Stimulated activated naive CD8-positive, alpha-beta T cell treated with anti-CD3 and anti-CD28 coated beads, Interleukin-15, Interleukin-2, amounts not matched to agents 100 ng/mL and 50 ng/mL, for 24 hours (primary cell): ENCODE measurements around the gene DOCK3.
"Not testable (repeated sequence)": the region's sequence is repeated elsewhere in the genome, so short reads cannot be mapped to it uniquely, and the experiment has no call there.

Experiments used
- H3K27ac Mint-ChIP-seq: one replicate; pipeline ENCODE4 v1.8.0; 2021; ENCODE audit warnings: mild to moderate bottlenecking, mixed read lengths
- H3K27me3 Mint-ChIP-seq: one replicate; pipeline ENCODE4 v1.8.0; 2021; ENCODE audit warnings: mixed read lengths
- H3K36me3 Mint-ChIP-seq: one replicate; pipeline ENCODE4 v1.8.0; 2021; ENCODE audit warnings: low read depth, mixed read lengths
- H3K4me1 Mint-ChIP-seq: one replicate; pipeline ENCODE4 v1.8.0; 2021; ENCODE audit warnings: low read depth, mixed read lengths
- H3K4me3 Mint-ChIP-seq: one replicate; pipeline ENCODE4 v1.8.0; 2021; ENCODE audit warnings: mild to moderate bottlenecking, mixed read lengths
- H3K9me3 Mint-ChIP-seq: one replicate; pipeline ENCODE4 v1.8.0; 2021; ENCODE audit warnings: mixed read lengths

Gene DOCK3

GRCh38 chr3:50657816-50658215, 16.9 kb upstream of the DOCK3 start:
- Mint-ChIP-seq H3K4me1 (peaks cover 25% of the 10 kb centered on the region), H3K27ac (no peak overlapping the region), H3K9me3 (no peaks in the 10 kb centered on the region), H3K36me3 (no peaks in the 10 kb centered on the region), H3K27me3 (no peaks in the 10 kb centered on the region), H3K4me3 (no peak overlapping the region)

DNA sequence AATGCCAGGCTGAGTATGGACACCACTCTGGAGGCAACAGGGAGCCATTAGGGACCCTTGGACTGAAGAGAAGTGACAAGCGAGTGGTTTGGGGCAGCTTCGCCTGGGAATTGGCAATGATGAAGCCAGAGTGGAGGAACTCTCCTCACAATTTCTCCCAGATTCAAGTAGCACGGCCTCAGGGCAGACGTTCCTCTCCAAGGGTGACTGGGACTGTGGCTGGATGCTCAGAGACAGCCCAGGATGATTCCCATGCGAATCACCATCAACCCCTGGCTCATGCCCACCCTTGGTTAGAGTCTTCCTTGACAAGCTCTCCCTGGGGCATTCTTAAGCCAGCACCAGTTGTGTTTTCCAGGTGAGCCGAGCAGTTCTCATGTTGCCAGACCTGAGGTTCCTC, 16.3 kb upstream of the DOCK3 start:
- no peaks in the 10 kb centered on the region for H3K9me3 Mint-ChIP-seq

DNA sequence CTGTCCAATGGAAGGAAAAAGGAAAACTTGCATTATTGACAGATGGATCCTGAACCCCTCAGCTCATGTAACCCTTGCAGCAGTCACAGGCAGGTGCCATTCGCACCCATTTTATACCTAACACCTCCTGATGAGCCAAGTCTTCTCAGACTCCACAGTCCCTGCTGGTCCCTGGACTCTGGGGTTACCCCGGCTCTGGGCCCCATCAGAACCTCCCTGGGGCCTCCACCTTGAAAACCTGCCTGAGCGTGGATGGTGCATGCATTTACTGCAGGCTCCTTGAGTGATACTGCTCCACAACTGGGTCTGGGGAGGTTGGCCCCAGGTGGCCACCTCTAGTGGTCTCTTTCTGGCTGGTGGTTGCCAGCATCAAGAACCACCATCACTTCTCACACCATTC, 15.9 kb upstream of the DOCK3 start:
- H3K4me1 Mint-ChIP-seq = peaks cover 17% of the 10 kb centered on the region
- H3K4me3 Mint-ChIP-seq = no peak overlapping the region
- no peaks in the 10 kb centered on the region for H3K27me3 Mint-ChIP-seq
- no peaks in the 10 kb centered on the region for H3K36me3 Mint-ChIP-seq
- no peaks in the 10 kb centered on the region for H3K9me3 Mint-ChIP-seq
- no peak overlapping the region for H3K27ac Mint-ChIP-seq

More for the DNA sequence above, 16.3 kb upstream of the DOCK3 start:
- Mint-ChIP-seq H3K27ac (no peak overlapping the region), H3K4me3 (no peak overlapping the region), H3K36me3 (no peaks in the 10 kb centered on the region), H3K4me1 (peaks cover 22% of the 10 kb centered on the region), H3K27me3 (no peaks in the 10 kb centered on the region)

GRCh38 chr3:50660386-50660785, 14.3 kb upstream of the DOCK3 start:
- Mint-ChIP-seq H3K36me3 (no peaks in the 10 kb centered on the region), H3K4me3 (no peak overlapping the region), H3K27ac (no peak overlapping the region), H3K9me3 (no peaks in the 10 kb centered on the region), H3K27me3 (no peaks in the 10 kb centered on the region), H3K4me1 (peaks cover 9% of the 10 kb centered on the region)

DNA sequence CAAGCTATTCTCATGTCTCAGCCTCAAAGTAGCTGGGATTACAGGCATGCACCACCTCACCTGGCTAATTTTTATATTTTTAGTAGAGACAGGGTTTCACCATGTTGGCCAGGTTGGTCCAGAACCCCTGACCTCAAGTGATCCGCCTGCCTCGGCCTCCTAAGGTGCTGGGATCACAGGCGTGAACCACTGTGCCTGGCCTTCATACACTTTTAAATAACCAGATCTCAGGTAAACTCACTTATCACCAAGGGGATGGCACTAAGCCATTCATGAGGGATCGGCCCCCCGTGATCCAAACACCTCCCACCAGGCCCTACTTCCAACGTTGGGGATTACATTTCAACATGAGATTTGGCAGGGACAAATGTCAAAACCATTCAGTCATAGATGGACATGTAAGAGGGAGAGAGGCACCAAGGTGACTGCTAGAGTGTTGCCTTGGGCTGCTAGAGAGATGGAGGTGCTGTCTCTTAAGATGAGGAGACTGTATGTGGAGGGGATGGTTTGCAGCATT, 13.3 kb upstream of the DOCK3 start:
- Mint-ChIP-seq H3K27ac (no peak overlapping the region), H3K27me3 (no peaks in the 10 kb centered on the region), H3K9me3 (no peaks in the 10 kb centered on the region), H3K36me3 (no peaks in the 10 kb centered on the region), H3K4me1 (peaks cover 13% of the 10 kb centered on the region), H3K4me3 (no peak overlapping the region)

DNA sequence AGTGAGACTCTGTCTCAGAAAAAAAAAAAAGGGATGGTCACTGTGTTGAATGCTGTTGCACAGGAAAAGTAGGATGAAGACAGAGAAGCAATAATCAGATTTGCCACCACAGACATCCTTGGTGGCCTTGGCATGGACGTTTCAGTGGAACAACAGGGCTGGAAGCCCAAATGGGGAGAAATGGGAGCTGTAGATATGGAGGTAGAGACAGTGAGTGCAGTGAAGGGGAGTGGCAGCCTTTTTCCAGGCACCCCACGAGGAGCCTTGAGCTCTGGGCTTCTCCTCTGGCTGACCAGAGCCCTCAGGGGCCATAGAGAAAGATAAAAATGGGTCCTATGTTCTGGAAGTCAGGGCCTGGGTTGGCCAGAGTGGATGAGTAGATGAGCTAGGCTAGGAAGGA, 12.3 kb upstream of the DOCK3 start:
- no peak overlapping the region for H3K27ac Mint-ChIP-seq
- H3K27me3 Mint-ChIP-seq = no peaks in the 10 kb centered on the region
- no peaks in the 10 kb centered on the region for H3K36me3 Mint-ChIP-seq
- H3K9me3 Mint-ChIP-seq = no peaks in the 10 kb centered on the region
- H3K4me3 Mint-ChIP-seq = no peak overlapping the region
- H3K4me1 Mint-ChIP-seq = peaks cover 23% of the 10 kb centered on the region

DNA sequence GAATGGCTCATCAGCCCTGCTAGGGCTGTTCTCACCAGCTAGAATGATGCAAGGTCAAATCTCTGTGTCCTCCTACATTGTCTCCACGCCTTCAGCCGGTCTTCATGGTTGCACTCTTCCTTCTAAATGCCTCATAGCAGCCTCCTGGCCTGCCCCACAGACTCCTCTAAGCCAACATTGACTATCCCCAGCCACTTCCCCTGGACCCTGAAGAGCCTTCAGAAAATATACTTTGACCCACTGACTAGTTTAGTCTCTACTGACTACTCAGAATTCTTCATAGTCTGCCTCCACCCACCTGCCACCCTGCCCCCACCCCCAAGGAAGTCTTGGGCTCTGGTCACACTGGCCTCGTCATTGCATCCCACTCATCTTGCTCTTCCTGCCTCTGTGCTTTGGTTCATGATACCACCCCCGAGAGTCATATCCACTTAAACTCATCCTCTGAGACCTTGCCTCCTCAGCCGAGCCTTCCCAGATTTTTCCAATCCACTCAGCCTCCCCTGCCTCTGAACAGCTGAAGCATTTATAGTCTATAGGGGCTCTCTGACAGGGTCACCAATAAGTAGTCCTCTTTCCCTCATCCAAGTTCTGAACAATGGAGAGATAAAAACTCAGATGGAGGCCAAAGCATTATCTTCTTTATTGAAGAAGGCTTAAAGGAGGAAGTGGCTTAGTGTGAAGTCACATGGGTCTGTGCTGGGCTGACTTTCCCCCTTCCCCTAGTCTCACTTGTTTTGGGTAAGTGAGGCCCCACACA, 9.5 kb upstream of the DOCK3 start:
- Mint-ChIP-seq H3K27me3 (no peaks in the 10 kb centered on the region), H3K4me1 (peaks cover 24% of the 10 kb centered on the region), H3K4me3 (peak overlapping the region; percentile 0), H3K36me3 (no peaks in the 10 kb centered on the region), H3K27ac (peak overlapping the region; percentile 21), H3K9me3 (no peaks in the 10 kb centered on the region)

DNA sequence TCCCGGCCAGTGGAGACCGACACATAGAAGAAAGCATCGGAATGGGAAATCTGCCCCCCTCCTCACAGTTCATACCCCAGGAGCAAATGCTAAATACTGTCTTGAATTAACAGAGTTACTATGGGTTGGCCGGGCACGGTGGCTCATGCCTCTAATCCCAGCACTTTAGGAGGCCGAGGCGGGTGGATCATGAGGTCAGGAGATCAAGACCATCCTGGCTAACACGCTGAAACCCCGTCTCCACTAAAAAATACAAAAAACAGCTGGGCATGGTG, 8.9 kb upstream of the DOCK3 start:
- not testable (repeated sequence) for H3K36me3 Mint-ChIP-seq, H3K4me3 Mint-ChIP-seq, H3K27me3 Mint-ChIP-seq, H3K9me3 Mint-ChIP-seq, H3K27ac Mint-ChIP-seq
- H3K4me1 Mint-ChIP-seq = peaks cover 24% of the 10 kb centered on the region

DNA sequence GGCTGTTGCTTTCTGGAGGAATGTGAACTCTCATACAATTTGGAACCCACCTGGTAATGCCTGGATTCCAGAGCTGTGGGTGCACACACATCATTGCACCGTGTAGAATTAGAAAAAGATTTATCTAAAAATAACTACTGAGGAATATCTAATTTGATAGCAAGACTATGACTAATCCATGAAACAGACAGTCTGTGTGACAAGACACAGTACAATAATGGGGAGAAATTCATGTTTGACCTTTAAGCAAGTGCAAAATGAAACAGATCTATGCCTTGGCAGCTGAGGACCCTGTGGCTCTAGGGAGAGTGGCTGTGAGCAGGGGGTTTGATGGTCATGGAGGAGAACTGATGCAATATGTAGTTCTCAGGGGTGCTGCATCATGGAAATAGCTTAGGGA, 7.9 kb upstream of the DOCK3 start:
- H3K4me3 Mint-ChIP-seq = no peak overlapping the region
- H3K27ac Mint-ChIP-seq = peak overlapping the region; percentile 33
- H3K9me3 Mint-ChIP-seq = no peaks in the 10 kb centered on the region
- H3K36me3 Mint-ChIP-seq = no peaks in the 10 kb centered on the region
- peaks cover 24% of the 10 kb centered on the region for H3K4me1 Mint-ChIP-seq
- H3K27me3 Mint-ChIP-seq = peaks cover 3% of the 10 kb centered on the region

- Mint-ChIP-seq H3K36me3 (no peaks in the 10 kb centered on the region), H3K4me3 (no peak overlapping the region), H3K4me1 (peaks cover 25% of the 10 kb centered on the region), H3K9me3 (no peaks in the 10 kb centered on the region), H3K27ac (no peak overlapping the region), H3K27me3 (peaks cover 30% of the 10 kb centered on the region)
Measured at GRCh38 chr3:50671331-50671730, 3.4 kb upstream of the DOCK3 start.

DNA sequence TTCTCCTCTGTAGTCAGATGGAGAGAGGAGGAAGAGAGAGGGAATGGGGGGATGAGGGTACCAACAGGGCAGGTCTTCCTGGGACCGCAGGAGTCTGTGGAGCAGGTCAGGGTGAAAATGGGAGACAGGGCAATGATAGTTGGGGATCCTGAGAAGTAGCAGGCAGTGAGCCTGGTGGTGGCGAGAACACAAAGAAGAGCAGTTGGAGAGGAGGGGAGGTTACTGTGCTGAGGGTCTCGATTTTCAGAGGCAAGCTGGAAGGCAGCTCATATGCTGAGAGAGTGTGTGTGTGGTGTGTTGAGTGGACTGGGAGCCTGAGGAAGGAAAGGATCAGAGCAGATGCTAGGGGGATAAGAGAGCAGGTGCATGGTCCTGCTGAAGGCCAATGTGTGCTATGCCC, 2.1 kb upstream of the DOCK3 start:
- Mint-ChIP-seq H3K4me1 (peaks cover 19% of the 10 kb centered on the region), H3K27me3 (peaks cover 37% of the 10 kb centered on the region), H3K27ac (no peak overlapping the region), H3K9me3 (no peaks in the 10 kb centered on the region), H3K4me3 (no peak overlapping the region), H3K36me3 (no peaks in the 10 kb centered on the region)

- Mint-ChIP-seq H3K4me1 (peaks cover 19% of the 10 kb centered on the region), H3K27me3 (peaks cover 44% of the 10 kb centered on the region), H3K4me3 (peak overlapping the region; percentile 79), H3K36me3 (no peaks in the 10 kb centered on the region), H3K9me3 (no peaks in the 10 kb centered on the region), H3K27ac (peak overlapping the region; percentile 81)
Measured at GRCh38 chr3:50673931-50674330, 796 bp upstream of the DOCK3 start.

DNA sequence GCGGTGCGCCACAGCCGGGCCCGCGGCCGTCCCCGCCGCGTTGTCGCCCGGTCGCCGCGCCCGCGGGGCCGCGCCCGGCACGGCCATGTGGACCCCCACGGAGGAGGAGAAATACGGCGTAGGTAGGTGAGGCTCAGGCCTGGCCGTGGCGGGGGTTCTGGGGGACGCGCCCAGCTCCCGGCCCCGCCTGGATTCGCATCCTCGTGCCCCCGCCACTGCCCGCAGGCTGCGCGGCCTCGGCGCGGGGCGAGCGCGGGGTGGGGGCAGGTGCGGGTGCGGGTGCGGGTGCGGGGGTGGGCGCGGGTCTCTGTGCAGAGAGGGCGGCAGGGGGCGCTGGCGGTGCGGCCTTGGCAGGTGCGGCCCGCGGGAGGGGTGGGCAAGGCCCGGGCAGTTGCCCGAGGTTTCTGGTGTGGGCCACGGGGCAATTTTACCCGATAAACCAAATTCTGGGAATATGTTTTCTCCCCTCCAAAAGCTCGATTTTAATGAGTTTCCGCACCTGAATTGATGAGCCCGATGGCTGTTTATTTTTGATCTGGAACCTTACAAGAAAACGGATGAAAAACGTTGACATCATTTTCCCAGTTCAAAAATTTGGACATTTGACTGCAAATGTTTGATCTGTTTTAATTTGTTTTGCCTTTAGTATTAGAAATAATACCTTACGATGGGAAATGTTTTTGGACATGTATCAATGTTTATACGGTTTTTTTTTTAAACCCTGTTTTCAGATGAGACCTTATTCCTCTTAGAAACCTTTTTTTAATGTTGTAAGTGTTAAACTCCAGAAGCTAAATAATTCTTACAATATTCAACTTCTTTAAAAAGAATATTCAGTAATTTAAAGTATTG, 678 bp downstream of the DOCK3 start:
- Mint-ChIP-seq H3K9me3 (no peaks in the 10 kb centered on the region), H3K27ac (peak overlapping the region; percentile 77), H3K27me3 (peaks cover 50% of the 10 kb centered on the region)

GRCh38 chr3:50676031-50676705, 1.4 kb downstream of the DOCK3 start:
- Mint-ChIP-seq H3K36me3 (no peaks in the 10 kb centered on the region), H3K4me3 (peak overlapping the region; percentile 84), H3K27me3 (peaks cover 55% of the 10 kb centered on the region), H3K9me3 (no peaks in the 10 kb centered on the region), H3K4me1 (peaks cover 19% of the 10 kb centered on the region), H3K27ac (no peak overlapping the region)

More for the DNA sequence above, 678 bp downstream of the DOCK3 start:
- Mint-ChIP-seq H3K4me3 (peak overlapping the region; percentile 84), H3K4me1 (peaks cover 19% of the 10 kb centered on the region), H3K36me3 (no peaks in the 10 kb centered on the region)

DNA sequence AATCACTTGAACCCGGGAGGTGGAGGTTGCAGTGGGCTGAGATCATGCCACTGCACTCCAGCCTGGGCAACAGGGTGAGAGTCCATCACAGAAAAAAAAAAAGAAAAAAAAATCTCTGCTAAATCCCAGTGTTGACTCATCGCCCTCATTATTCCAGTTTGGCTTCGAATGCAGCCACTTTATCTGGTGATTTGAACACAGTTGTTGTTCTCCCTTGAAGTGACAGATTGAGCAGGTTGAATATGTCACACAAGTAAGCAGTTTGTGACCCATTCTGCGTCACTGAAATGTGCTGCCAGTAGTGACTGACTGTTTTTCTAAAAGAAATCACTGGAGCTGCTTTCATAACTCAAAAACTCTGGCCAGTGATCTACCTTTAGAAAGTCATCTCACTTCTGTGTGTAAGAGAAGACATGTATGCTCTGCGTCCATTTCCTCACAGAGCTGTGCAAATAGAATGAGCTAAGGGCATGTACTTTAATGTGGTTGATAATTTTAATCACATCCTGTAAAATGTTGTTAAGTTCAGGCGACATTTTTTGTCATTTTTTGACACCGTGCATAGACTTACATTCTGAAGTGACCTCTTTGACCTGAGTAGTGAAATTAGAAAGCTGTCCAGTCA, 12.5 kb downstream of the DOCK3 start:
- no peak overlapping the region for H3K4me3 Mint-ChIP-seq
- H3K27ac Mint-ChIP-seq = no peak overlapping the region
- no peaks in the 10 kb centered on the region for H3K36me3 Mint-ChIP-seq
- peaks cover 5% of the 10 kb centered on the region for H3K27me3 Mint-ChIP-seq
- no peaks in the 10 kb centered on the region for H3K9me3 Mint-ChIP-seq
- H3K4me1 Mint-ChIP-seq = no peaks in the 10 kb centered on the region
